Measurements from ENCODE around the gene PDGFC. TPM values are rescaled to one million over a fixed set of nuclear protein-coding genes. Genes with fewer than 3 reads are reported as not detected.

PDGFC gene
- total RNA-seq, 1 donor from 2014 or later, result 38.1 TPM

DNA sequence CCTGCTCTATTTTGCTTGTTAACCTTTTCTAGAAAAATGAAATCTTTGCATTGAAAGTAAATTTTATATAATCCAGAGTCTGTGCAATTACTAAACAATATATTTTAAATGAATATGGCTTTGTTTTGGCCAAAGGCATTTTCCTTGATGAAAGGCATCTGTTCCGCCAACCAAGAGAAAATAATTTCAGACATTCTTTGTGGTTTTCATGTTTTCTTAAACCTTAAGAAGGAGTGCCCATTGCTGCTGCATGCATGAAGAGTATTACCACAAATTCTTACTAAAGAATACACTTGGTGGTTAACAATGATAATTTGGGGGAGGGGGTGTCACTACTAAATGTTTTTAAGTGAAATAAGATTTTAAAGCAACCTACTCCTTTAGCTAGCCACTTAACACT lies 2.7 kb upstream of the PDGFC start:
- no peak for DNase-seq (ENCODE audit: low read depth in 2 of 2)

DNA sequence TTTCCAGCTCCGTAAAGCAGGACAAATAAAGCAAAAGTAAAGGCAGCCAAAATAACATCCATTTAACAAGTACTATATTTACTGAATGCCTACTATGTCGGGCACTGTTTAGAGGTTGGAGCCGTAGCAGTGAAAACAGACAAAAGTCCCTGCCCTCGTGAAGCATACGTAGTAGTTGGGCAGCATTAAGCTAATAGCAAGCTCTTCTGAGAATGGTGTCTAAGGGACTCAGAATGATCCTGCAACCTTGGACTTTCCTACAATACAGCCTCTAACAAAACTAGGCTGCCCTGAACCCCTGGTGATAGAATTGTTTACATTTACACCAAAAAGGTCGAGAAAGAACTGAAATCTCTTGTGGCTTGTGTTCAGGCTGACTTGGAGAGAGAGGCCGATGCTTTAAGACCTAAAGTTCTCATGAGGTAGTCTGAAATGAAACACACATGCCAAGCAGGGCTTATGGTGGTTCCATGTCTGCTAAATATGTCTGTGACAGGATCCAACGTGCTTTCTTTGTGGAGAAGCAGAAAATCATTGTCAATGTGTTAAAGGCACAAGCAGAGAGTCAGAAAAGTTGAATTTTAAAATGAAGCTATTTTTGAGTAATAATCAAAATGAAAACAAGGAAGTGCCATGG lies 898 bp upstream of the PDGFC start:
- DNase-seq (ENCODE audit: low read depth in 2 of 2), result peak in 1 of 2 donors; percentile 35

DNA sequence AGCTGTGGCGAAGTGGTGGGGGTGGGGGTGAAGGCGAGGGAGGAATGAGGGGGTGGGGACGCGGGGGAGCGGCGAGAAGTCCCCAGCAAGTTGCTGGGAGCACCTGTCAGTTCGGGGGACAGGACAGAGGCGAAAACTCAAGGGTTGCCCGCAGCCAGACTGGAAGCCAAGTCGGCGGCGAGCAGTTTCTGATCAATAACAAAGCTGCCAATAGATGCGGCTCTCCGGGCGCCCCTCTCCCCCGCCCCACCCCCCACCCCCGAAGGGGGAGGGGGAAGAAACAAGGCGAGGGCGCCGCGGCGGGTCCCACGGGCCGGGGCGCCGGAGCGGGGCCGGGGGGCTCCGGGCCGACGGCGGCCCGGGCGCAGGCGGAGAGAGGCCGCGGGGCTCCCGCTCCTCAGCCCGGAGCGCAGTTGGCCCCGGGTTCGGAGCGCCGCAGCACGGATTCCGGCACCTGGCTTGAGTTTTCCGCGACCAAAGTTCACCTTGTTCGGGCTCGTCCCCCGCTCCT lies 379 bp downstream of the PDGFC start:
- DNase-seq (ENCODE audit: low read depth in 2 of 2), result no peak

- DNase-seq (ENCODE audit: low read depth in 2 of 2), result peak; percentile 78
Observed at GRCh38 chr4:156970501-156971164, 966 bp downstream of the PDGFC start.

GRCh38 chr4:156969911-156970310 lies 1.7 kb downstream of the PDGFC start:
- no peak for DNase-seq (ENCODE audit: low read depth in 2 of 2)

GRCh38 chr4:156969101-156969500 lies 2.5 kb downstream of the PDGFC start:
- DNase-seq (ENCODE audit: low read depth in 2 of 2), result peak in 1 of 2 donors; percentile 25

- peak; percentile 71 to 82 for DNase-seq (ENCODE audit: low read depth in 2 of 2)
Observed at GRCh38 chr4:156968479-156968984, 3.1 kb downstream of the PDGFC start.

DNA sequence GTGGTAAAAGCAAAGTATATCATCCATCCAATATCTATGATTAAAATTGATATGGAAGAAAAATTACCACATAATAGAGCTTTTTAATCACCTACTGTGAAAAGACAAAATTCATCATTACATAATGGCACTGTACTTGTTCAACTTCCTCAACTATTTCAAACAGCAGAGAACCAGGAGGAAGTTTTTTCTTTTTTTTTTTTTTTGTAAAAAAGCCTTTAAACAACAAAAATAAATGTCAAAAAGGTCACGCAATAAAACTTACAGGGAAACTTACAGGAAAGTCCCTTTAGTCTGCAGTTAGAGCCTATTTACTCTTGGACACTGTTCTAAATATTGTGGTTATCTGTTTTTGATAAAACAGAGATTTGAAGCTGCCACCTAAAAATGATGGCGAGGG lies 4.8 kb downstream of the PDGFC start:
- no peak for DNase-seq (ENCODE audit: low read depth in 2 of 2)

GRCh38 chr4:156963419-156963818 lies 8.2 kb downstream of the PDGFC start:
- DNase-seq (ENCODE audit: low read depth in 2 of 2), result no peak

DNA sequence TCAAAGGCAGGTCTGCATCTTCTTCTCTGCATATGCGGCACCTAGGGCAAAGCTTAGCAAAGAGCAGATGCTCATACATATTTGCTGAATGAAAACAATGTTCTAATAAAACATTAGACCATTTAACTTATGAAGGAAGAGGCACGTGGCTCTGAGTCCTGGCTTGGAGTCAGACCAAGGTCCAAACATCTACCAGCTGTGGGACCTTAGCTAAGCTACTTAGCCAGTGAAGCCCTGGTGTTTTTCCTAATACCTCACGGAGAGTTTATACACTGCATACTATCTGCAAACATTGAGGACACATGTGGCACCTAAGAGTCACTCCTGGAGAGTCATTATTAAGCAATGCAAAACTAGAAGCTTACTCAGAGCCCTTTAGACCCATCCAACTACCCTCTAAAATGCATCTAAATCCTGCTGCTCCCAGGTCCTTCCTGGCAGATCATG lies 9.0 kb downstream of the PDGFC start:
- peak in 1 of 2 donors; percentile 53 for DNase-seq (ENCODE audit: low read depth in 2 of 2)

- no peak for DNase-seq (ENCODE audit: low read depth in 2 of 2)
Observed at GRCh38 chr4:156962058-156962358, 9.6 kb downstream of the PDGFC start.

GRCh38 chr4:156961196-156962057 lies 10.2 kb downstream of the PDGFC start:
- DNase-seq (ENCODE audit: low read depth in 2 of 2), result no peak

- no peak for DNase-seq (ENCODE audit: low read depth in 2 of 2)
Observed at GRCh38 chr4:156959298-156959702, 12.3 kb downstream of the PDGFC start.

- peak in 1 of 2 donors; percentile 33 for DNase-seq (ENCODE audit: low read depth in 2 of 2)
Observed at GRCh38 chr4:156958276-156959074, 13.1 kb downstream of the PDGFC start.

GRCh38 chr4:156957556-156957955 lies 14.0 kb downstream of the PDGFC start:
- DNase-seq (ENCODE audit: low read depth in 2 of 2), result no peak

GRCh38 chr4:156956826-156957368 lies 14.7 kb downstream of the PDGFC start:
- peak in 1 of 2 donors; percentile 30 for DNase-seq (ENCODE audit: low read depth in 2 of 2)

DNA sequence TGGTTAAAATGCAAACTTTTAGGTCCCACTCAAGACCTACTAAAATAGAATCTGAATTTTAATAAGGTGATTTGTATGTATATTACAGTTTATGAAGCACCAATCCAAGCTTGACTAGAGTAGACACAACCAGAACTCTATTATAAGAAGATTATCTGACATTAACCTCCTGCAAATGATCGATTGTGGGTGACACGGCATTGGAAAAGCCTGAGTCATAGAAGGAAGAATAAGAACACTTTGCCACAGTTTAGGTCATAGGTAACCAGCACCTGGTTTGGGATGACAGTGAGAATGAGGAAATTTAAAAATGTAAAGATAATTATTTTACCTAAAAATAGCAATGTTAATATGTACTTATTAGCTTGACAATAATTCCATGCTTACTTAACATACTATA lies 15.2 kb downstream of the PDGFC start:
- DNase-seq (ENCODE audit: low read depth in 2 of 2), result no peak

- no peak for DNase-seq (ENCODE audit: low read depth in 2 of 2)
Observed at GRCh38 chr4:156954587-156954986, 17.0 kb downstream of the PDGFC start.

DNA sequence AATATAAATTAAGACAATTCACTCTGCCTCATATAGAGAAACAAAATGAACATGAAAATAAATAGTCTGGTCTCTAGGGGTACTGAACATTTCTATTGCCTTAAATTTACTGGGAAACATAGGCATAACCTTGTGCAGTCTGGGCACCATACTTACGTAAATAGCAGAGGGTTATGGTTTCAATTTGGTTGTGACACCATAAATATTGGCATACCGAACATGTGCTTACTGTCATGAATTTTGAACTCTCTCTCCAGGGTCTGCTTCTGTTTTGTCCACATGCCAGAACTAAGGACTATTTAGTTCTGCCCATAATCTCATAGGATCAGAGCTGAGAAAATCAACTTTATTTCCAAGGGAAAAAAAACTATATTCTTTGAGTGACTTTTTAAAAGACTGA lies 17.6 kb downstream of the PDGFC start:
- no peak for DNase-seq (ENCODE audit: low read depth in 2 of 2)

GRCh38 chr4:156953001-156953400 lies 18.6 kb downstream of the PDGFC start:
- no peak for DNase-seq (ENCODE audit: low read depth in 2 of 2)
